ENCODE data around the gene GLI1.

GRCh38 chr12:57483466-57483865, 23.9 kb downstream of the GLI1 start:
- TF ChIP-seq CTCF (IDR thresholded peaks at IDR 0.05) (no peak), POLR2A (IDR thresholded peaks at IDR 0.05) (no peak)

Data from Peyer's patch (tissue), 4 donors.